GM12874 (cell line): ENCODE results near the gene RAPGEF1.

Experiments
- TF ChIP-seq, protein P1 (sequence below): IDR thresholded peaks from 2 replicates; pipeline ENCODE4 v1.5.1; 2011; ENCODE audit warnings: low read depth, mild to moderate bottlenecking, control low read depth, low read length, moderate library complexity; ENCODE audit not compliant: insufficient read depth

RAPGEF1 gene

DNA sequence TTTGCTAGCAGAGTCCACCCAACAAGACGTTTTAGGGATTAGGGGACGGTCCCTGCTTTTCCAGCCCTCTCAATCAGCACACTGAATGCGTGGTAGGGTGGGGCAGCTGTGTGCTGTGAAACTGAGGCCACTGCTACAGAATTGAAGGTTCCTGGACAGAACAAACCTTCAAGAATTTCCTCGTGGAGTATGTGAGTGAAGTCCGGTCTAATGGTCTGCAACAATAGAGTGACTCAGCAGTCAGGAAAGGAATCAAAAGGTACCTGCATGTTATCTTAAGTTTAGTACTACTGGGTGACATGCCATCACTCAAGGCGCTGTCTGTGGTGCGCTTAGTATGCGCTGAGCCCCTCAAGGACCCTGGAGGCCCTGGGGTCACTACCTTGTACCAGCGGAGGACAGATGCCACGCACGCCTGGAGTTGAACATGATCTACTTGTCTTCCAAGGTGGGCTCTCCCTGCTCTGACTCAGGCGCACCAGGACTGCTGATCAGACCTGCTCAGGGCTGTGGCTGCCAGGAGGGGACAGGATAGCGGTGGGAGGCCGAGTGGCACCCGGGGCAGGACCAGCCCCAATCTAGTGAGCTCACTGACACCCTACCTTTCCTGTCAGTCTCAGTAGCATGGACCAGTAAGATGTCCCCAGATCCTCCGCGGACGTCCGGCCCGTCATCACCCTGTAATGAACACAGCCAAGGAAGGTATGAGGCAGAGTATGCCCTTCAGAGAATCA lies 144.0 kb downstream of the RAPGEF1 start:
- TF ChIP-seq, protein P1, sequence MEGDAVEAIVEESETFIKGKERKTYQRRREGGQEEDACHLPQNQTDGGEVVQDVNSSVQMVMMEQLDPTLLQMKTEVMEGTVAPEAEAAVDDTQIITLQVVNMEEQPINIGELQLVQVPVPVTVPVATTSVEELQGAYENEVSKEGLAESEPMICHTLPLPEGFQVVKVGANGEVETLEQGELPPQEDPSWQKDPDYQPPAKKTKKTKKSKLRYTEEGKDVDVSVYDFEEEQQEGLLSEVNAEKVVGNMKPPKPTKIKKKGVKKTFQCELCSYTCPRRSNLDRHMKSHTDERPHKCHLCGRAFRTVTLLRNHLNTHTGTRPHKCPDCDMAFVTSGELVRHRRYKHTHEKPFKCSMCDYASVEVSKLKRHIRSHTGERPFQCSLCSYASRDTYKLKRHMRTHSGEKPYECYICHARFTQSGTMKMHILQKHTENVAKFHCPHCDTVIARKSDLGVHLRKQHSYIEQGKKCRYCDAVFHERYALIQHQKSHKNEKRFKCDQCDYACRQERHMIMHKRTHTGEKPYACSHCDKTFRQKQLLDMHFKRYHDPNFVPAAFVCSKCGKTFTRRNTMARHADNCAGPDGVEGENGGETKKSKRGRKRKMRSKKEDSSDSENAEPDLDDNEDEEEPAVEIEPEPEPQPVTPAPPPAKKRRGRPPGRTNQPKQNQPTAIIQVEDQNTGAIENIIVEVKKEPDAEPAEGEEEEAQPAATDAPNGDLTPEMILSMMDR, result no peak

DNA sequence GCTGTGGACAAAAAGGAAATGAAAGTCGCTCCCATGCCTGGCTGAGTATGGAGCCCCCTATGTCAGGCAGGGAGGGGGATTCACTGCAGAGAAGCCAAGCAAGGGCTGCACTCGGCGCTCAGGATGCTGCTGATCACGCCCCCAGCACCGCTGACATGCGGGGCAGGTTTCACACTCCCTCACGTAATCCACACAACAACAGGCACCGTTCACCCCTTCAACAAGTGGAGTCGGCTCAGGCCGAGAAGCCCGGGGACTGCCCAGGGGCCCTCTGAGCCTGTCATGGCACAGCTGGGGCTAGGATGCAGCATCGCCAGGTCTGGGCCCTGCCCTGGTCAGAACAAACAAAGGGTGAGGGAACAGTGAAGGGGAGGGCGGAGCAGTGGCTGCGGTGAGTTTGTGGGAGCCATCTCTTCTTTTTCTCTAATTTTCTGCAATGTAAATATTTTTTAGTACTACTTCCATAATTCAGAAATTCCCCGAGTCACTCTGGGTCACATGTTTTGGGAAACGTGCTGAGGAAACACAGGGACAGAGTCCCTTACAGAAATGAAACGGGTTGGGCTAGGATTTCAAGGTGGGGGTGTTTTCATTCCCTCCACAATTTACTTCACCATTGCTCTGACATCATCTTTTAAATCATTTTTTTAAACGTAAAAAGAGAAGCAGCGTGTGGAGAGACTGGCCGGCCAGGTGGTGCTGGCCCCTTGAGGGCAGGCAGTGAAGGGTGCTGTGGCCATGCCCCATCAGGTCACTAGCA lies 144.8 kb downstream of the RAPGEF1 start:
- TF ChIP-seq, protein P1, result no peak

DNA sequence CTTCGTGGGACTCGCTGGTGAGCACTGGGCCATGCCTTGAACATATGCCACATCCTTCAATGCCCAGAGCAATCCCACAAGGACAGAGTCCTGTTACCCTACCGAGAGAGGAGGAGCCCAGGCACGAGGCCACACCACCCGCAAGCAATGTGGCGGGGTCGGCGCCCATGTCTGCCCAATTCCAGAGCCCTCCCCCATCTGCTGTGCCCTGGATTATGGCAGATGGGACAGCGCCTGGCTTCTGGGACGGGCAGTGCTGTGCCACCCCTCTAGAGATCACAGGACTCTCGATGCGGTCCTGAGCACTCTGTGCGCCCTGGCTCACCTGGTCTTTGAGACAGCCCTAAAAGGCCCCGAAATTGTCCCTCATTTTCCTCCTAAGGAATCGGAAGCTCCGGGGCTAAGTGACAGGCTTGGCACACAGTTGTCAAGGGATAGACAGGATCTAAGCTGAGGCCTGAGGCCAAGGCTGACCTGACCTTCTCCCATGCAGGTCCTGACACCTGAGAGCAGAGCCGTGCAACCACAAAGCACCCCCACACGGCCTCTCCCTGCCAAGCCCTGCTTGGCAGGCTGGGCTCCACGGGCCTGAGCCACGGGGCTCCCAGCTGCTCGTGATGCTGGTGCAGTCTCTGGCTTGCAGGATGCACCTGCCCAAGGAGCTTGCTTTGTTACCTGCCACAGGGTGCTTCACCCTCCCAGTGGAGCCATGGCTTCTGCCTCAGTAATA lies 145.8 kb downstream of the RAPGEF1 start:
- TF ChIP-seq, protein P1, result no peak

DNA sequence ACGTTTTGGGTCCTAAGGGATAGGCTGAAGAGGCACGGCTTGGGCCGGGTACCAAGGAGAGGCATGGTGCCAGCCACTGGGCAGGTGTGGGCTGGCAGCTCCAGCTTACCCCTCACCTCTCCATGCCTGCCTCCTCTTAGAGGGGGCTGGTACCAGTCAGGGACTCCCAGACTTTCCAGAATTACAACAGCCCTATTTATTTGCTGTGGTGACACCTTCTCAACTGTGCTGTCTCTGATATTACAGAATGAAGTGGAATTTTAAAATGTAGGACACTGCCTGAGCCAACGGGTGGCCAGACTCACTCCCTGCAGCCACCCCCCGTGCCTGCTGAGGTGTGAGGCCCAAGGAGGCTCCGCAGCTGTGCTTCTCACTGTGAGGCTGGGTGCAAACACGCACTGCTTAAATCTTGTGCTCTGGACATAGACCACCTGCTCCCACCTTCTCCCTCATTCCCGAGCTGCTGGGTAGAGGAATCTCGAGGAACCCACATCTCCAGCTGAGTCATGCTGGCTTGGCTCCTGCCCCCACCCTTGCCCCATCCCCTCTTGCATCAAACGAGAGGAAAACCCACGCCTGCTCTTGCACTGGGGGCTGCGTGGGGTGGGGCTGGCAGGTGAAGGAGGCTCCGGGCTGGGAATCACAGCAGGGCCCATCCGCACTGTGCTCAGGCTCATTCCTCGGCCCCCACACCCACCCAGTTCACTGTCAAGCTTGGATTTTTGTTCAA lies 146.6 kb downstream of the RAPGEF1 start:
- TF ChIP-seq, protein P1, result no peak

DNA sequence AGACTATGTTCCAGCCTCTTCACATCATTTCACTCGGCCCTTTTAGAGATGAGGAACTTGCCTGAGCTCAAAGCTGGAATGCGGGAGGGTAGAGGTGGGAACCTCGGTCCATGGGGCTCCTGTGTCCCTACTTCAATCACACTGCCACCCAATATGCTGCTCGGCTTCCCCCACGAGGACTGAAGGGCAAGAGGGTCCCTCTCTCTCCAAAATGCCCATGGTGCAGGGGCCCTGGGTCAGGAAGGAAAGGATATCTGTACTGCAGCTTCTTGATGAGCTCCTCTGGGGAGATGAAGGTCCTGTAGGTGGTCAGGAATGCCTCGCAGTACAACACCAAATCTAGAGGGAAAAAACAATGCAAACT lies 148.0 kb downstream of the RAPGEF1 start:
- TF ChIP-seq, protein P1, result no peak

- TF ChIP-seq, protein P1, result peak; percentile 86
Measured at GRCh38 chr9:131590907-131591844, 148.7 kb downstream of the RAPGEF1 start.
